Fibroblast of mammary gland (primary cell): Measurements from ENCODE around the gene ILKAP.
A peak's percentile ranks its signal among the peaks of the same experiment; 100 is the strongest.

Source experiments
- DNase-seq: peaks from one replicate; pipeline ENCODE4 v3.0.0-alpha.2; 2010; ENCODE audit warnings: low read depth
- H3K4me3 ChIP-seq: 2 replicates; pipeline ENCODE4 v1.5.1; 2011; ENCODE audit warnings: low read depth, mild to moderate bottlenecking, low read length, moderate library complexity; ENCODE audit not compliant: control insufficient read depth
- TF ChIP-seq, protein P1 (sequence below): conservative IDR thresholded peaks from 2 replicates; pipeline ENCODE4 v1.5.1; 2011; ENCODE audit warnings: low read depth, low read length, inconsistent platforms; ENCODE audit not compliant: control insufficient read depth, insufficient read depth

ILKAP gene

DNA sequence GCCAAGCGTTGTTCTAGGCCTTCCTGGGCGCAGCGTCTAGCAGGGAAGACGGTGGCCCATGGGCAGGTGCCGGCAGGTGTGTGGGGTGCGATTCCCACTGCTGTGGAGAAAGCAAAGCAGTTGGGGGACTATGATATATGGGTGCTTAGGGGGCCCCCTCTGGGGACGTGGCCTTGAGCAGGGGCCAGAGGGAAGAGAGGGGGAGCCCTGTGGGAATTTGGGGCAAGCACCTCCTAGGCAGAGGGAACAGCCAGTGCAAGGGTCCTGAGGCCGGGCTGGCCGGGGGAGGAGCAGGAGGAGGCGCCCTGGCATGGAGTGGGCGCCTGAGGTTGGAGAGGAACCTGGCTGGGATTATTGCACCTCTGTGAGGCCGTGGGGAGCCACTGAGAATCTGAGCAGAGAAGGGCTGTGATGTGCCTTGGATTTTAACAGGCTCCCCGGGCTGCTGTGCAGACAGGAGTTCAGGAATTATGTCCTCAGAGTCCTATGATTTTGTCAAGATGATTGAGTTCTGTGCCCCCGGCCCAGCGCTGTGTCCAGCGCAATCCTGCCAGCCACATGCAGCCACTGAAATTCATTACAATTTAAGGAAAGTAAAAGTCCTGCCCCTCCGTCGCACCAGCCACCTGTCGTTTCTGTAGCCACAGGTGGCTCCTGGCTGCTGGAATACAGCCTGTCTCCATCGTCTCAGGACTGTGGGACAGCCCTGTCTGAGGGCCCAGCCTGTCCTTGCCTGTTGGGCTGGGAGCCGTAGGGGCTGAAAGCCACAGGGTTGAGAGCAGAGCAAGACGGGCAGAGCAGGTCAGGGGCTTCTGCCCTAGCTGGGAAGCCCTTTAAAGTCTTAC, 74.1 kb downstream of the ILKAP start:
- DNase-seq, result no peak
- H3K4me3 ChIP-seq, result no peak overlapping the region

DNA sequence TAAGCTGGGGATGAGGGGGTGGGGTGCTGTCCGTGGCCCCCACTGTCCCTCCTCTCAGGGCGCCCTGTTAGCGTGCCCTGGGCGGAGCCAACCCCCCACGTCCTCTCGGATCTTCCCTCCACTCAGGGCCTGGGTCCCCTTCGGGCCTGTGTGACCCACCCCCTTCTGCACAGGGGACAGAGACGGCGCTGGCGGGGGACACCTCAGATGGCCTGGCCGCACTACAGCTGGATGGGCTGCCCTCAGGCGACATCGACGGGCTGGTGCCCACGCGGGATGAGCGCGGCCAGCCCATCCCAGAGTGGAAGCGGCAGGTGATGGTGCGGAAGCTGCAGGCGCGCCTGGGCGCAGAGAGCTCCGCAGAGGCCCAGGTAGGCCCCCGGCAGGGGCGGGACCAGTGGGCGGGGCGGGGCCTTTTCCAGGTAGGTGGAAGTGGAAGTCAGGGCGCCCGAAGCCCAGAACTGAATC, 74.9 kb downstream of the ILKAP start:
- TF ChIP-seq, protein P1, sequence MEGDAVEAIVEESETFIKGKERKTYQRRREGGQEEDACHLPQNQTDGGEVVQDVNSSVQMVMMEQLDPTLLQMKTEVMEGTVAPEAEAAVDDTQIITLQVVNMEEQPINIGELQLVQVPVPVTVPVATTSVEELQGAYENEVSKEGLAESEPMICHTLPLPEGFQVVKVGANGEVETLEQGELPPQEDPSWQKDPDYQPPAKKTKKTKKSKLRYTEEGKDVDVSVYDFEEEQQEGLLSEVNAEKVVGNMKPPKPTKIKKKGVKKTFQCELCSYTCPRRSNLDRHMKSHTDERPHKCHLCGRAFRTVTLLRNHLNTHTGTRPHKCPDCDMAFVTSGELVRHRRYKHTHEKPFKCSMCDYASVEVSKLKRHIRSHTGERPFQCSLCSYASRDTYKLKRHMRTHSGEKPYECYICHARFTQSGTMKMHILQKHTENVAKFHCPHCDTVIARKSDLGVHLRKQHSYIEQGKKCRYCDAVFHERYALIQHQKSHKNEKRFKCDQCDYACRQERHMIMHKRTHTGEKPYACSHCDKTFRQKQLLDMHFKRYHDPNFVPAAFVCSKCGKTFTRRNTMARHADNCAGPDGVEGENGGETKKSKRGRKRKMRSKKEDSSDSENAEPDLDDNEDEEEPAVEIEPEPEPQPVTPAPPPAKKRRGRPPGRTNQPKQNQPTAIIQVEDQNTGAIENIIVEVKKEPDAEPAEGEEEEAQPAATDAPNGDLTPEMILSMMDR, result no peak
- DNase-seq, result no peak
- H3K4me3 ChIP-seq, result no peak overlapping the region

More for the DNA sequence above, 74.1 kb downstream of the ILKAP start:
- TF ChIP-seq, protein P1, result no peak

DNA sequence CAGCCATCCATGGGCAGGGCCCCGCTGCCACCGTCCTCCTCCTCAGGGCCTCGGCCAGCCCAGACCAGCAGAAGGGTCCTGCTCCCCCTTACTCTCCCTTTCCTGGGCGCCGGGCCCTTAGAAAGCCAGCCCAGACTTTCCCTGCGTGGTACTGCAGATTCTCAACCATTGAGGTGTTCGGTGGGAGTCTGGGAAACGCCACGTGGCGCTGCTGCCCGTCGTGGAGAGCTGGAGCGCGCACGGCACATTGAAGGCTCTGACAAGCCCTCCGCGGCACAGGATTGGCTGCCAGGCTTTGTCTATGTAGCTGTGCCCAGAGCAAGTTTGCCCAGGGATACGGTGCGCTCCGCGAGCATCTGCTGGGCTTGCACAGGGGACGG, 75.4 kb downstream of the ILKAP start:
- DNase-seq, result peak; percentile 16
- H3K4me3 ChIP-seq, result peak overlapping the region; percentile 40
- TF ChIP-seq, protein P1, result no peak

DNA sequence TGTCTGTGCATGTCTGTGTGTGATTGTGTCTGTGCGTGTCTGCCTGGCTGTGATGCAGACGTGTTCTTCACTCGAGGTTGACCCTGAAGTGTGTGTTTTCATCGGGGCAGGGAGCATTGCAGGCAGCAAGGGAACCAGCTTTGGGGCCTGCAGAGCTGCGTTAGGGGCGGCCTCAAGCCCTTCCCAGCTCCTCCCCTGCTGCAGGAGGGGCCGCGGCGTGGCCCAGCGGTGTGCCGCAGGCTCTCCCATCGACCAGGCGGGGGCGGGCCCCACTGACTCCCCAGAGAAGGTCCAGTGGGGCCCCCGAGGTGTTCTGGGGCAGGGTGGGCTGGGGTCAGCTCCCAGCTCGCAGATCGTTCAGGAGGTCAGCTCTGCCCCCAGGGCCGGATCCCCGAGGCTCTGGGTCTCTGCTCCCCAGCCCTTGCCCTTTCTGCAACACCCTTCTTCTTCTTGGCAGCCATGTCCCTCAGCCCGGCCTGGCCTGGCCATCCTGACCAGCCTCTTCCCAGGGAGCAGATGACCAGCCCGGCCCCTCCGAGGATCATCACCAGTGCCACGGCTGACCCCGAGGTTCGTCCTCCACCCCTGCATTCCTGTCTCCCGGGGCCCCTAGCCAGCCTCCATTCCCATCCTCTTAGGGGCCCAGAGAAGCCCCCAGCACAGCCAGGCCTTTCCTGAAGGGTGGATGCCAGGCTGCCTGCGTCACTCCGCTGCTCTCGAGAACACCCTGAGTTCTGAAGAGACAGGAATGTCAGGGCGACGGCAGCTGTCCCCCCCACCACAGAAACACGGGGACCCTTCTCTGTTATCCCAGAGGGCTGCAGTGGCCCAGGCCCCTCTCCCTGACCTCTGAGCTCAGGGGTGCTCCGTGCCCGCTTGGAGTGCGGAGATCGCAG, 76.1 kb downstream of the ILKAP start:
- H3K4me3 ChIP-seq, result peak overlapping the region; percentile 40
- peak; percentile 74 for DNase-seq
- TF ChIP-seq, protein P1, result no peak

DNA sequence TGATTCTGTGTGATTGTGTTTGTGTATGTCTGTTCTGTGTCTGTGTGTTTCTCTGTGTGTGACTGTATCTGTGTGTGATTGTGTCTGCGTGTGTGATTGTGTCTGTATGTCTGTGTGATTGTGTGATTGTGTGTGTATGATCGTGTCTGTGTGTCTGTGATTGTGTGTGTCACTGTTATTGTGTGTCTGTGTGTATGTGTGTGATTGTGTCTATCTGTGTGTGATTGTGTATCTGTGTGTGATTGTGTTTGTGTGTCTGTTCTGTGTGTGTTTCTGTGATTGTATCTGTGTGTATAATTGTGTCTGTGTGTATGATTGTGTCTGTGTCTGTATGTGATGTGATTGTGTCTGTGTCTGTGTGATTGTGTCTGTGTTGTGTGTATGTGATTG, 76.7 kb downstream of the ILKAP start:
- DNase-seq, result no peak
- no peak overlapping the region for H3K4me3 ChIP-seq
- TF ChIP-seq, protein P1, result no peak

DNA sequence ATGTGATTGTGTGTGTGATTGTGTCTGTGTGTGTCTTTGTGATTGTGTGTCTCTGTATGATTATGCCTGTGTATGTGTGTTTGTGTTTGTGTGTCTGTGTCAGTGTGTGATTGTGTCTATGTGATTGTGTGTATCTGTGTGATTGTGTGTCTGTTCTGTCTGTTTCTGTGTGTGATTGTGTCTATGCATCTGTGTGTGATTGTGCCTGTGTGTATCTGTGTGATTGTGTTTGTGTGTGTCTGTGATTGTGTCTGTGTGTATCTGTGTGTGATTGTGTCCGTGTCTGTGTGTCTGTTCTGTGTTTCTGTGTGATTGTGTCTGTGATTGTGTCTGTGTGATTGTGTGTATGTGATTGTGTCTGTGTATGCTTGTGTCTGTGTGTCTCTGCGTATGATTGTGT, 77.2 kb downstream of the ILKAP start:
- no peak for DNase-seq
- TF ChIP-seq, protein P1, result no peak
- no peak overlapping the region for H3K4me3 ChIP-seq
